H1 (cell line): ENCODE measurements around the gene AK2. TPM values are rescaled to one million over a fixed set of nuclear protein-coding genes. Genes with fewer than 3 reads are reported as not detected.
"Not testable (repeated sequence)": the region's sequence is repeated elsewhere in the genome, so short reads cannot be mapped to it uniquely, and the experiment has no call there.

Experiments
- CTCF ChIA-PET: fragments of 300-600 bp; sonication (Branson Sonifier 250); formaldehyde crosslinking; loops from one replicate; lab custom pipeline; 2021; ENCODE audit not compliant: partially characterized antibody; lab: Charles Lee
- POLR2A ChIA-PET: fragments of 300-600 bp; sonication (Branson Sonifier 250); formaldehyde crosslinking; loops from one replicate; lab custom pipeline; 2021; ENCODE audit warnings: inconsistent platforms; ENCODE audit not compliant: partially characterized antibody; lab: Charles Lee
- DNase-seq, 2 experiments: peaks; one replicate each; pipeline versions ENCODE4 v3.0.0 to v3.0.0-alpha.2; 2010 to 2022; ENCODE audit warnings: low spot score in 2 of 2, low read depth in 1 of 2, mixed read lengths in 1 of 2
- FAIRE-seq: peaks from 2 replicates; lab custom pipeline; 2011; peaks lifted over from hg19 to GRCh38; lab: Jason Lieb, UNC
- H2AFZ ChIP-seq: 2 replicates; pipeline ENCODE4 v1.8.1; 2012; ENCODE audit warnings: low read length, inconsistent platforms
- H2AK5ac ChIP-seq: 2 replicates; pipeline ENCODE4 v1.6.1; 2013; ENCODE audit warnings: low read depth, low read length
- H2BK120ac ChIP-seq: replicated peaks from 2 replicates; pipeline ENCODE3; 2013; ENCODE audit warnings: low read depth, low read length, inconsistent platforms
- H2BK12ac ChIP-seq: 2 replicates; pipeline ENCODE4 v1.6.1; 2013; ENCODE audit warnings: low read depth, low read length
- H2BK15ac ChIP-seq: 2 replicates; pipeline ENCODE4 v1.6.1; 2013; ENCODE audit warnings: low read length
- H2BK20ac ChIP-seq: 2 replicates; pipeline ENCODE4 v1.6.1; 2013; ENCODE audit warnings: low read length
- H2BK5ac ChIP-seq: 2 replicates; pipeline ENCODE4 v1.6.1; 2013; ENCODE audit warnings: low read depth, low read length
- H3K14ac ChIP-seq: 2 replicates; pipeline ENCODE4 v1.6.1; 2013; ENCODE audit warnings: inconsistent platforms; ENCODE audit not compliant: insufficient read length
- H3K18ac ChIP-seq: 2 replicates; pipeline ENCODE4 v1.6.1; 2013; ENCODE audit warnings: low read length; ENCODE audit errors: extremely low read depth
- H3K23ac ChIP-seq: 2 replicates; pipeline ENCODE4 v1.6.1; 2013; ENCODE audit warnings: inconsistent platforms; ENCODE audit not compliant: insufficient read length
- H3K23me2 ChIP-seq: 2 replicates; pipeline ENCODE4 v1.6.1; 2013; ENCODE audit warnings: low read depth, low read length
- H3K27ac ChIP-seq: 2 replicates; pipeline ENCODE4 v1.6.1; 2011; ENCODE audit warnings: low read depth, low read length, inconsistent platforms
- H3K27me3 ChIP-seq, 4 experiments: replicated peaks in 1 of 4; 1 replicate in 1 of 4; 2 replicates in 3 of 4; pipeline versions ENCODE4 v1.6.1 to v1.8.1; 2011 to 2013; ENCODE audit warnings: low read length in 3 of 4, mild to moderate bottlenecking in 3 of 4, inconsistent platforms in 2 of 4, mixed read lengths in 2 of 4, moderate library complexity in 1 of 4; ENCODE audit not compliant: control insufficient read depth in 3 of 4, insufficient read depth in 3 of 4; ENCODE audit errors: extremely low read depth in 1 of 4
- H3K36me3 ChIP-seq, 4 experiments: 2 replicates each; pipeline versions ENCODE4 v1.6.1 to v1.8.1; 2011 to 2013; ENCODE audit warnings: mild to moderate bottlenecking in 4 of 4, low read length in 3 of 4, moderate library complexity in 2 of 4, control low read depth in 1 of 4, inconsistent platforms in 1 of 4; ENCODE audit not compliant: insufficient read depth in 4 of 4, control insufficient read depth in 2 of 4
- H3K4ac ChIP-seq: replicated peaks from 2 replicates; pipeline ENCODE3; 2013; ENCODE audit warnings: low read length, low read depth, mixed read lengths, inconsistent platforms; ENCODE audit not compliant: insufficient read length
- H3K4me1 ChIP-seq, 4 experiments: replicated peaks in 1 of 4; 1 replicate in 1 of 4; 2 replicates in 3 of 4; pipeline versions ENCODE4 v1.6.1 to v1.8.1; 2011 to 2013; ENCODE audit warnings: low read length in 3 of 4, inconsistent platforms in 2 of 4, mixed read lengths in 1 of 4; ENCODE audit not compliant: insufficient read depth in 4 of 4, control insufficient read depth in 3 of 4
- H3K4me2 ChIP-seq, 2 experiments: 2 replicates each; pipeline versions ENCODE4 v1.6.1 to v1.8.1; 2011 to 2013; ENCODE audit warnings: low read depth in 2 of 2, low read length in 2 of 2, control low read depth in 1 of 2, inconsistent platforms in 1 of 2, mild to moderate bottlenecking in 1 of 2; ENCODE audit not compliant: insufficient read depth in 1 of 2
- H3K4me3 ChIP-seq, 4 experiments: fragments of 200-600, 300-600 bp in 1 of 4; sonication (generic), shearing (Covaris generic), sonication (Bioruptor Twin) in 1 of 4; 2 replicates each; pipeline versions ENCODE4 v1.5.1 to v1.8.1; 2011 to 2016; ENCODE audit warnings: low read length in 4 of 4, low read depth in 3 of 4, control low read depth in 2 of 4, inconsistent platforms in 2 of 4, mild to moderate bottlenecking in 2 of 4, mixed read lengths in 1 of 4, moderate library complexity in 1 of 4; ENCODE audit not compliant: insufficient read depth in 2 of 4; ENCODE audit errors: extremely low read depth in 1 of 4
- H3K56ac ChIP-seq: replicated peaks from 2 replicates; pipeline ENCODE3; 2013; ENCODE audit warnings: low read depth, mild to moderate bottlenecking, mixed read lengths, low read length, inconsistent platforms; ENCODE audit not compliant: insufficient read length
- H3K79me1 ChIP-seq: 2 replicates; pipeline ENCODE4 v1.6.1; 2013; ENCODE audit warnings: low read depth, low read length, control low read depth
- H3K79me2 ChIP-seq, 2 experiments: 2 replicates each; pipeline versions ENCODE4 v1.6.1 to v1.8.1; 2012 to 2013; ENCODE audit warnings: low read length in 2 of 2, mild to moderate bottlenecking in 2 of 2, inconsistent platforms in 1 of 2; ENCODE audit not compliant: insufficient read depth in 2 of 2, control insufficient read depth in 1 of 2
- H3K9ac ChIP-seq, 4 experiments: replicated peaks in 1 of 4; 1 replicate in 1 of 4; 2 replicates in 3 of 4; pipeline versions ENCODE4 v1.6.1 to v1.8.1; 2011 to 2013; ENCODE audit warnings: low read depth in 3 of 4, low read length in 3 of 4, control low read depth in 2 of 4, mild to moderate bottlenecking in 2 of 4, moderate library complexity in 2 of 4, inconsistent platforms in 1 of 4; ENCODE audit errors: extremely low read depth in 1 of 4
- H3K9me3 ChIP-seq, 2 experiments: 2 replicates each; pipeline versions ENCODE4 v1.6.1 to v1.8.1; 2012 to 2013; ENCODE audit warnings: mild to moderate bottlenecking in 2 of 2, moderate library complexity in 2 of 2, control low read depth in 1 of 2, inconsistent platforms in 1 of 2, low read depth in 1 of 2, low read length in 1 of 2, mixed read lengths in 1 of 2; ENCODE audit not compliant: insufficient read depth in 2 of 2
- H4K20me1 ChIP-seq, 2 experiments: replicated peaks in 1 of 2; 2 replicates each; pipeline versions ENCODE3 to v1.8.1; 2011 to 2013; ENCODE audit warnings: inconsistent platforms in 2 of 2, low read length in 2 of 2, mild to moderate bottlenecking in 1 of 2; ENCODE audit not compliant: insufficient read depth in 2 of 2, control insufficient read depth in 1 of 2
- H4K5ac ChIP-seq: 2 replicates; pipeline ENCODE4 v1.6.1; 2013; ENCODE audit warnings: low read length, low read depth, mixed read lengths, inconsistent platforms; ENCODE audit not compliant: insufficient read length
- H4K8ac ChIP-seq: 2 replicates; pipeline ENCODE4 v1.8.0; 2013; ENCODE audit warnings: mild to moderate bottlenecking, moderate library complexity, low read length, inconsistent platforms; ENCODE audit not compliant: insufficient read depth; ENCODE audit errors: extremely low read depth
- H4K91ac ChIP-seq: replicated peaks from 2 replicates; pipeline ENCODE3; 2013; ENCODE audit warnings: low read length, mixed read lengths, inconsistent platforms; ENCODE audit not compliant: insufficient read length
- WGBS, 2 experiments: shearing (Covaris generic) in 1 of 2; methylation state at CpG; one replicate each; pipeline versions ENCODE4 v1.1.6 to v1.1.7; 2013 to 2015; ENCODE audit warnings: low lambda C conversion rate in 2 of 2, mixed read lengths in 2 of 2, inconsistent platforms in 1 of 2, low coverage in 1 of 2, missing lambda C conversion rate in 1 of 2; ENCODE audit not compliant: insufficient replicate concordance in 2 of 2, insufficient coverage in 1 of 2, insufficient read length in 1 of 2; ENCODE audit errors: extremely low coverage in 1 of 2, missing lambda C conversion rate in 1 of 2; 5-methylcytosine and 5-hydroxymethylcytosine counted together
- polyA plus RNA-seq, 7 experiments: library from polyadenylated mRNA; depleted of rRNA in 3 of 7; stranded (reverse) in 5 of 7; unstranded in 2 of 7; fragments of >200 nt in 5 of 7; fragments of 200-250 nt in 2 of 7; gene quantifications; 1 replicate in 5 of 7; 2 replicates in 1 of 7; 4 replicates in 1 of 7; pipeline versions ENCODE4 v1.2.1 to v1.2.3, GENCODE V29; 2011 to 2013; ENCODE audit warnings: missing spikeins in 2 of 7, mixed read lengths in 2 of 7
- total RNA-seq: library from RNA; stranded (reverse); fragmentation: NEBNext Ultra II Directional; extraction: Animal tissue kit (Norgen Biotek cat#: 25700); gene quantifications from 2 replicates; pipeline ENCODE4 v1.2.1, GENCODE V29; 2021

Gene AK2
- total and polyA plus RNA-seq, 2 of the 8 experiments (the other 6 are each of a cell fraction or from before 2014, with no cell fraction given): 92.3 to 137 TPM

DNA sequence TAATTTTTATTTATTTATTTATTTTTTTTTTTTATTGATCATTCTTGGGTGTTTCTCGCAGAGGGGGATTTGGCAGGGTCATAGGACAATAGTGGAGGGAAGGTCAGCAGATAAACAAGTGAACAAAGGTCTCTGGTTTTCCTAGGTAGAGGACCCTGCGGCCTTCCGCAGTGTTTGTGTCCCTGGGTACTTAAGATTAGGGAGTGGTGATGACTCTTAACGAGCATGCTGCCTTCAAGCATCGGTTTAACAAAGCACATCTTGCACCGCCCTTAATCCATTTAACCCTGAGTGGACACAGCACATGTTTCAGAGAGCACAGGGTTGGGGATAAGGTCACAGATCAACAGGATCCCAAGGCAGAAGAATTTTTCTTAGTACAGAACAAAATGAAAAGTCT is 63.2 kb downstream of the AK2 start:
- H2BK5ac ChIP-seq, H3K4me1 ChIP-seq, H2AFZ ChIP-seq, H3K18ac ChIP-seq, POLR2A ChIA-PET, H4K8ac ChIP-seq, H3K79me2 ChIP-seq, H2BK12ac ChIP-seq, H2BK20ac ChIP-seq, H3K23me2 ChIP-seq, H3K27ac ChIP-seq, FAIRE-seq, H4K5ac ChIP-seq, H2BK15ac ChIP-seq, H4K91ac ChIP-seq, H3K56ac ChIP-seq, H3K79me1 ChIP-seq, H3K36me3 ChIP-seq, H3K14ac ChIP-seq, H3K23ac ChIP-seq, H3K4ac ChIP-seq, H4K20me1 ChIP-seq, H3K9ac ChIP-seq, H2AK5ac ChIP-seq, DNase-seq, H2BK120ac ChIP-seq: not testable (repeated sequence)
- WGBS, 2 experiments: 31% methylated on average over 3 of the region's 6 CpGs; no CpG with 5 or more reads in 1 of the 2 experiments
- Histone ChIP-seq H3K27me3 (peaks cover 9 to 23% (median 21%) of the 10 kb centered on the region in 4 experiments), H3K4me3 (peak overlapping the region in 2 of 4 experiments; percentile 50 to 68; a peak in 2 of 8 replicates), H3K9me3 (peaks cover 0 to 13% of the 10 kb centered on the region in 2 experiments; a peak in 2 of 4 replicates), H3K4me2 (peak overlapping the region in 1 of 2 experiments; percentile 72; a peak in 1 of 4 replicates)
- CTCF ChIA-PET: interaction anchor here (1.0 to 1.5 kb wide), 2 partner anchors 10 to 17 kb away, joined by 4 to 5 read pairs; no protein-coding TSS in a partner anchor
